Smooth muscle cell (in vitro differentiated cells): ENCODE results near the gene CAMK1. TPM values are rescaled to one million over a fixed set of nuclear protein-coding genes. Genes with fewer than 3 reads are reported as not detected.

Source experiments
- DNase-seq: peaks from one replicate; lab custom pipeline; 2025; ENCODE audit not compliant: unreplicated experiment; lab: John Stamatoyannopoulos, UW
- H2AFZ ChIP-seq: fragments of 200-600 bp; sonication (generic); 2 replicates; pipeline ENCODE4 v1.6.0; 2016; ENCODE audit warnings: antibody characterized with exemption, low read depth, mild to moderate bottlenecking
- H3F3A ChIP-seq: fragments of 200-600 bp; sonication (generic); 2 replicates; pipeline ENCODE4 v1.6.0; 2017; ENCODE audit warnings: antibody characterized with exemption, low read depth
- H3K27ac ChIP-seq: fragments of 200-600 bp; sonication (generic); 2 replicates; pipeline ENCODE4 v1.5.1; 2016; ENCODE audit warnings: low read depth, mild to moderate bottlenecking
- H3K27me3 ChIP-seq: fragments of 200-600 bp; sonication (generic); 2 replicates; pipeline ENCODE4 v1.6.1; 2016; ENCODE audit warnings: low read depth, mild to moderate bottlenecking
- H3K36me3 ChIP-seq: fragments of 200-600 bp; sonication (generic); 2 replicates; pipeline ENCODE4 v1.5.1; 2016; ENCODE audit warnings: low read depth
- H3K4me1 ChIP-seq: fragments of 200-600 bp; sonication (generic); 2 replicates; pipeline ENCODE4 v1.5.1; 2016; ENCODE audit warnings: low read depth
- H3K4me2 ChIP-seq: fragments of 200-600 bp; sonication (generic); 2 replicates; pipeline ENCODE4 v1.6.0; 2016; ENCODE audit warnings: mild to moderate bottlenecking
- H3K4me3 ChIP-seq: fragments of 200-600 bp; sonication (generic); 2 replicates; pipeline ENCODE4 v1.5.1; 2016; ENCODE audit warnings: mild to moderate bottlenecking
- H3K79me2 ChIP-seq: fragments of 200-600 bp; sonication (generic); 2 replicates; pipeline ENCODE4 v1.6.0; 2016; ENCODE audit warnings: low read depth, mild to moderate bottlenecking
- H3K9ac ChIP-seq: fragments of 200-600 bp; sonication (generic); 2 replicates; pipeline ENCODE4 v1.6.0; 2016; ENCODE audit warnings: low read depth
- H3K9me3 ChIP-seq: fragments of 200-600 bp; sonication (generic); replicated peaks from 2 replicates; pipeline ENCODE4 v1.5.1; 2016; ENCODE audit warnings: low read depth
- H4K20me1 ChIP-seq: fragments of 200-600 bp; sonication (generic); 2 replicates; pipeline ENCODE4 v1.6.0; 2016; ENCODE audit warnings: low read depth
- CTCF ChIP-seq: fragments of 200-600 bp; sonication (generic); IDR thresholded peaks from 2 replicates; pipeline ENCODE4 v1.5.1; 2017; ENCODE audit warnings: borderline replicate concordance, mild to moderate bottlenecking, antibody characterized with exemption; ENCODE audit not compliant: insufficient read depth, poor library complexity, severe bottlenecking
- WGBS: methylation state at CpG from one replicate; pipeline ENCODE4 v1.1.7; 2016; ENCODE audit warnings: low lambda C conversion rate; 5-methylcytosine and 5-hydroxymethylcytosine counted together
- polyA plus RNA-seq: library from polyadenylated mRNA; unstranded; fragments of >200 nt; fragmentation: Nextera tagmentation; extraction: Ambion mirVana; gene quantifications from 2 replicates; pipeline ENCODE4 v1.2.1, GENCODE V29; 2016
- total RNA-seq: library from RNA; depleted of rRNA; stranded (reverse); fragments of >200 nt; gene quantifications from 2 replicates; pipeline ENCODE4 v1.2.3, GENCODE V29; 2014

Gene CAMK1
- total and polyA plus RNA-seq, 2 experiments from 2014 or later, result 6.3 to 6.4 TPM

- no peak overlapping the region for H3K4me3 ChIP-seq
- H3K27ac ChIP-seq, result no peak overlapping the region
- no peak overlapping the region for H2AFZ ChIP-seq
- H3K9ac ChIP-seq, result no peak overlapping the region
- H3K27me3 ChIP-seq, result peaks cover 4% of the 10 kb centered on the region
- no peaks in the 10 kb centered on the region for H3K4me1 ChIP-seq
- H4K20me1 ChIP-seq, result no peaks in the 10 kb centered on the region
- no peak overlapping the region for H3K4me2 ChIP-seq
- no peaks in the 10 kb centered on the region for H3F3A ChIP-seq
- TF ChIP-seq CTCF, result no peak
- no peaks in the 10 kb centered on the region for H3K36me3 ChIP-seq
- H3K9me3 ChIP-seq, result no peaks in the 10 kb centered on the region
- no peaks in the 10 kb centered on the region for H3K79me2 ChIP-seq
- DNase-seq, result no peak
- 61% methylated on average over 7 of the region's 7 CpGs for WGBS
Observed at GRCh38 chr3:9721015-9721699, 48.6 kb downstream of the CAMK1 start.

GRCh38 chr3:9718118-9718517, 51.6 kb downstream of the CAMK1 start:
- no peak for DNase-seq
- Histone ChIP-seq H3F3A (no peaks in the 10 kb centered on the region), H3K36me3 (no peaks in the 10 kb centered on the region), H4K20me1 (no peaks in the 10 kb centered on the region), H3K9me3 (no peaks in the 10 kb centered on the region), H3K4me1 (peaks cover 3% of the 10 kb centered on the region), H3K4me3 (no peak overlapping the region), H3K27me3 (peaks cover 4% of the 10 kb centered on the region), H3K27ac (no peak overlapping the region), H2AFZ (no peak overlapping the region), H3K4me2 (no peak overlapping the region), H3K79me2 (no peaks in the 10 kb centered on the region), H3K9ac (no peak overlapping the region)
- no peak for TF ChIP-seq CTCF
- 87% methylated on average over 4 of the region's 4 CpGs for WGBS

GRCh38 chr3:9717563-9717962, 52.2 kb downstream of the CAMK1 start:
- Histone ChIP-seq H3K4me2 (no peak overlapping the region), H3K4me1 (peaks cover 3% of the 10 kb centered on the region), H4K20me1 (no peaks in the 10 kb centered on the region), H3F3A (no peaks in the 10 kb centered on the region), H3K9me3 (no peaks in the 10 kb centered on the region), H3K9ac (no peak overlapping the region), H3K79me2 (no peaks in the 10 kb centered on the region), H2AFZ (no peak overlapping the region), H3K4me3 (no peak overlapping the region), H3K27ac (no peak overlapping the region), H3K27me3 (peaks cover 4% of the 10 kb centered on the region), H3K36me3 (no peaks in the 10 kb centered on the region)
- no peak for DNase-seq
- TF ChIP-seq CTCF, result no peak
- WGBS, result 85% methylated on average over 1 of the region's 1 CpG
